ENCODE data around the gene PPP1R27.

DNA sequence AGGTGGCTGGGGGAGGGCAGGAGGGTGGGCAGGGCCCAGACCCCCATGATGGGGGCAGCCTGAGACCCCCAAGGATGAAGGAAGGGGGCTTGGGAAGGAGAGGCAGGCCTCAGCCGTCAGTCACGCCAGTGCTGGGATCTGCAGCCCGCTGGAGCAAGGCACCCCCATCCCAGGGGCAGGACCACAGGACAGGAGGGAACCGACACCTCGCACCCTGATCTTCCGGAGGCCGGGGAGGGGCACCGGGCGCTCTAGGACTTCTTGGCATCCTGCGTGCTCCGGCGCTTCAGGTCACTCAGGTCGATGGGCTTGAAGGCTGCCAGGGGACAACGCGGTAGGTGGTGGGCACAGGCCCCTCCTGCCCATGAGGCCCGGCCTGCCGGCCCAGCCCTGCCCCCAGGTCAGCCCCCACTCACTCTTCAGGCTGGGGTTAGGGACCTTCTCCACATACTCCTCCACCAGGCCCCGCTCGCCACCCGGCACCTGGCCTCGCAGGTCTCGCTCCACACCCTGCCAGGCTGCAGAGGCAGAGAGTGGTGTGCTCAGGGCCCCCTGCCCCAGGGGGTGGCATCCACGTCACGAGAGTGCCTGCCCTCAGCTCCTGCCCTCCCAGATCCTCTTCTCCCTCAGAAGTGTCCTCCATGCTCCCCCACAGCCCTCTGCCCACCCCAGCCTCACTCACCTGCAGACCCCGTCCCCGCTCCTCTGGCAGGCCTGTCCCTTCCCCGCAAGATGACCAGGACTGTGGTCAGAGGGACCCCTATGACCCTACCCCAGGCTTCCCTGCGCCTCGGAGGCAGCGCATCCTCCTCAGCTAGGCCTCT lies 11.6 kb downstream of the PPP1R27 start:
- no peak for TF ChIP-seq CTCF (IDR thresholded peaks at IDR 0.05)
- TF ChIP-seq POLR2A (IDR thresholded peaks at IDR 0.05), result no peak
